Effector memory CD8-positive, alpha-beta T cell (primary cell): ENCODE data around the gene PRMT7.

Source experiments
- ATAC-seq: fragments of 150-1000 bp; cut with Tn5 transposase; replicated peaks from 2 replicates; pipeline ENCODE4 v1.10.0; 2021; ENCODE audit warnings: mild to moderate bottlenecking, moderate library complexity
- DNase-seq, 3 experiments: peaks; one replicate each; pipeline ENCODE4 v3.0.0; 2021
- H3K27ac Mint-ChIP-seq, 2 donors: one replicate each; pipeline ENCODE4 v1.8.0; 2022; ENCODE audit warnings: mild to moderate bottlenecking in 2 of 2, mixed read lengths in 2 of 2, moderate library complexity in 2 of 2
- H3K27me3 Mint-ChIP-seq, 2 donors: one replicate each; pipeline ENCODE4 v1.8.0; 2022; ENCODE audit warnings: mixed read lengths in 2 of 2
- H3K36me3 Mint-ChIP-seq: one replicate; pipeline ENCODE4 v1.8.0; 2022; ENCODE audit warnings: mild to moderate bottlenecking, moderate library complexity, mixed read lengths; ENCODE audit not compliant: insufficient read depth
- H3K4me1 Mint-ChIP-seq, 2 donors: one replicate each; pipeline ENCODE4 v1.8.0; 2022; ENCODE audit warnings: low read depth in 2 of 2, mixed read lengths in 2 of 2
- H3K4me3 Mint-ChIP-seq, 2 donors: one replicate each; pipeline ENCODE4 v1.8.0; 2022; ENCODE audit warnings: mild to moderate bottlenecking in 2 of 2, mixed read lengths in 2 of 2, moderate library complexity in 2 of 2
- H3K9me3 Mint-ChIP-seq, 2 donors: one replicate each; pipeline ENCODE4 v1.8.0; 2022; ENCODE audit warnings: mixed read lengths in 2 of 2

PRMT7 gene

GRCh38 chr16:68275611-68276191 is 35.1 kb upstream of the PRMT7 start:
- Mint-ChIP-seq H3K4me3 (peak overlapping the region; percentile 62 to 69), H3K27me3 (no peaks in the 10 kb centered on the region), H3K27ac (peak overlapping the region; percentile 90 to 93), H3K9me3 (no peaks in the 10 kb centered on the region), H3K36me3 (peaks cover 61% of the 10 kb centered on the region), H3K4me1 (peaks cover 37 to 40% of the 10 kb centered on the region in 2 donors)
- DNase-seq = peak; percentile 20 to 25 (median 24)
- peak; percentile 89 for ATAC-seq

GRCh38 chr16:68276223-68276622 is 34.6 kb upstream of the PRMT7 start:
- Mint-ChIP-seq H3K9me3 (no peaks in the 10 kb centered on the region), H3K27ac (peak overlapping the region; percentile 90 to 93), H3K4me3 (peak overlapping the region; percentile 62 to 69), H3K4me1 (peaks cover 37 to 38% of the 10 kb centered on the region in 2 donors), H3K36me3 (peaks cover 62% of the 10 kb centered on the region), H3K27me3 (no peaks in the 10 kb centered on the region)
- no peak for DNase-seq
- no peak for ATAC-seq

- Mint-ChIP-seq H3K27me3 (no peaks in the 10 kb centered on the region), H3K9me3 (no peaks in the 10 kb centered on the region), H3K36me3 (peaks cover 60% of the 10 kb centered on the region), H3K4me1 (peaks cover 44 to 48% of the 10 kb centered on the region in 2 donors), H3K4me3 (no peak overlapping the region), H3K27ac (peak overlapping the region; percentile 52 to 73)
- no peak for ATAC-seq
- no peak for DNase-seq
Measured at GRCh38 chr16:68279726-68280558, 30.9 kb upstream of the PRMT7 start.

GRCh38 chr16:68281368-68282063 is 29.3 kb upstream of the PRMT7 start:
- DNase-seq = no peak
- Mint-ChIP-seq H3K4me1 (peaks cover 43 to 51% of the 10 kb centered on the region in 2 donors), H3K27me3 (no peaks in the 10 kb centered on the region), H3K4me3 (no peak overlapping the region), H3K36me3 (peaks cover 49% of the 10 kb centered on the region), H3K27ac (peak overlapping the region; percentile 65 to 85), H3K9me3 (no peaks in the 10 kb centered on the region)
- no peak for ATAC-seq

GRCh38 chr16:68282064-68282452 is 28.8 kb upstream of the PRMT7 start:
- peaks cover 48% of the 10 kb centered on the region for H3K36me3 Mint-ChIP-seq
- peaks cover 46 to 55% of the 10 kb centered on the region in 2 donors for H3K4me1 Mint-ChIP-seq
- H3K27me3 Mint-ChIP-seq = no peaks in the 10 kb centered on the region
- no peak for DNase-seq
- ATAC-seq = no peak
- H3K4me3 Mint-ChIP-seq = no peak overlapping the region
- peak overlapping the region; percentile 65 to 85 for H3K27ac Mint-ChIP-seq
- no peaks in the 10 kb centered on the region for H3K9me3 Mint-ChIP-seq

GRCh38 chr16:68283346-68283745 is 27.5 kb upstream of the PRMT7 start:
- Mint-ChIP-seq H3K9me3 (no peaks in the 10 kb centered on the region), H3K27ac (peak overlapping the region; percentile 85 to 88), H3K36me3 (peaks cover 50% of the 10 kb centered on the region), H3K4me1 (peaks cover 56 to 67% of the 10 kb centered on the region in 2 donors), H3K27me3 (no peaks in the 10 kb centered on the region), H3K4me3 (peak overlapping the region; percentile 61 to 77)
- no peak for ATAC-seq
- DNase-seq = no peak

- peaks cover 56 to 67% of the 10 kb centered on the region in 2 donors for H3K4me1 Mint-ChIP-seq
- H3K27ac Mint-ChIP-seq = peak overlapping the region; percentile 85 to 88
- H3K4me3 Mint-ChIP-seq = peak overlapping the region; percentile 61 to 77
- no peaks in the 10 kb centered on the region for H3K9me3 Mint-ChIP-seq
- DNase-seq (no peak), ATAC-seq (peak; percentile 38)
- peaks cover 51% of the 10 kb centered on the region for H3K36me3 Mint-ChIP-seq
- H3K27me3 Mint-ChIP-seq = no peaks in the 10 kb centered on the region
Measured at GRCh38 chr16:68283801-68284598, 26.8 kb upstream of the PRMT7 start.

- Mint-ChIP-seq H3K36me3 (peaks cover 45% of the 10 kb centered on the region), H3K27me3 (no peaks in the 10 kb centered on the region), H3K4me3 (peak overlapping the region; percentile 61 to 77), H3K4me1 (peaks cover 62 to 72% of the 10 kb centered on the region in 2 donors), H3K9me3 (no peaks in the 10 kb centered on the region), H3K27ac (peak overlapping the region; percentile 85 to 88)
- DNase-seq (no peak), ATAC-seq (peak; percentile 4)
Measured at GRCh38 chr16:68284847-68285246, 26.0 kb upstream of the PRMT7 start.

- no peaks in the 10 kb centered on the region for H3K9me3 Mint-ChIP-seq
- no peak for ATAC-seq
- H3K4me3 Mint-ChIP-seq = peak overlapping the region; percentile 61 to 79
- H3K27ac Mint-ChIP-seq = peak overlapping the region; percentile 85 to 88
- H3K36me3 Mint-ChIP-seq = peaks cover 43% of the 10 kb centered on the region
- no peak for DNase-seq
- no peaks in the 10 kb centered on the region for H3K27me3 Mint-ChIP-seq
- H3K4me1 Mint-ChIP-seq = peaks cover 67 to 78% of the 10 kb centered on the region in 2 donors
Measured at GRCh38 chr16:68285683-68286082, 25.1 kb upstream of the PRMT7 start.

GRCh38 chr16:68286153-68287074 is 24.4 kb upstream of the PRMT7 start:
- no peak for DNase-seq

GRCh38 chr16:68287276-68288251 is 23.3 kb upstream of the PRMT7 start:
- DNase-seq (peak in 2 of 3 experiments; percentile 20 to 33), ATAC-seq (peak; percentile 60)
- H3K4me3 Mint-ChIP-seq = peak overlapping the region; percentile 61 to 79
- H3K27ac Mint-ChIP-seq = peak overlapping the region; percentile 85 to 88
- peaks cover 69 to 84% of the 10 kb centered on the region in 2 donors for H3K4me1 Mint-ChIP-seq
- no peaks in the 10 kb centered on the region for H3K9me3 Mint-ChIP-seq
- peaks cover 39% of the 10 kb centered on the region for H3K36me3 Mint-ChIP-seq
- H3K27me3 Mint-ChIP-seq = no peaks in the 10 kb centered on the region

More at GRCh38 chr16:68286153-68287074, 24.4 kb upstream of the PRMT7 start:
- H3K36me3 Mint-ChIP-seq = peaks cover 37% of the 10 kb centered on the region
- peak; percentile 52 for ATAC-seq
- H3K4me1 Mint-ChIP-seq = peaks cover 65 to 82% of the 10 kb centered on the region in 2 donors
- no peaks in the 10 kb centered on the region for H3K27me3 Mint-ChIP-seq
- H3K4me3 Mint-ChIP-seq = peak overlapping the region; percentile 61 to 79
- H3K27ac Mint-ChIP-seq = peak overlapping the region; percentile 85 to 88
- H3K9me3 Mint-ChIP-seq = no peaks in the 10 kb centered on the region
